ENCODE measurements around the gene SNX2. TPM values are rescaled to one million over a fixed set of nuclear protein-coding genes. Genes with fewer than 3 reads are reported as not detected.
"Not testable (repeated sequence)": the region's sequence is repeated elsewhere in the genome, so short reads cannot be mapped to it uniquely, and the experiment has no call there.

The SNX2 gene
- total RNA-seq, 1 experiment from 2014 or later: 47.7 TPM

DNA sequence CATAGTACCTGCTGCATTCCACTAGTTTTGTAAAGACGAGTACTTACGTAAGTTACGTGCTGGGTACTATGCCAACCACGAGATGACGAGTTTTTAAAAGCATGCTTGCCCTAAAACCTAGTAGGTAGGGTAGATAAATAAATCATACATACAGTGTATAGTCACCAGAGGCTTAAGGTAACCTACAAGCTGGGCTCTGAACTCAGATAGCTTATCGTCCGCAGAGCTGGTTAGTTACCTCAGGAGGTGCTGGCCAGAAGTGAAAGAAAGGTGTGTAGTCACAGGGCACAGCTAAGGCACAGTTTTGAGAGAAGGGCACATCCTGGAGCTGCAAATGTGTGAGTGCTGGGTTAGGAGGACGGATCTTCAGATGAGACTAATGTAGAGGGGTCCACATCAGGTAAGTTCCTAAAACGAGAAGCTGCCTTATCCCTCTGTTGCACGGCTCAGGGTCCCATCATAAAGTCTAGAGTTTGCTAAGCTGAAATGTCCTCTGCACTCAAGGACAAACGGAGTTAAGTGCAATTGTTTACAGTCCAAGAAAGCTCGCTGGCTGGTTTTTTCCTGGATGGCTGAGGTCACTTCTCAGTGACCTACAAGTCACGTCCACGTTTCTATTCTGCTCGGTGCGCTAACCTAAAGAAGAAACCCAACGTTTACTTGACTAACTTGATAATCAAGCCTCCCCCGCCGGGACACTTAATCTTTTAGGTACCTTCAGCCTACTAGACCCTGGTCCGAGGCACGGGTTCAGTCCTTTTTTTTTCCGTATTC lies 69.4 kb downstream of the SNX2 start:
- no peak for DNase-seq (ENCODE audit: low read depth)

DNA sequence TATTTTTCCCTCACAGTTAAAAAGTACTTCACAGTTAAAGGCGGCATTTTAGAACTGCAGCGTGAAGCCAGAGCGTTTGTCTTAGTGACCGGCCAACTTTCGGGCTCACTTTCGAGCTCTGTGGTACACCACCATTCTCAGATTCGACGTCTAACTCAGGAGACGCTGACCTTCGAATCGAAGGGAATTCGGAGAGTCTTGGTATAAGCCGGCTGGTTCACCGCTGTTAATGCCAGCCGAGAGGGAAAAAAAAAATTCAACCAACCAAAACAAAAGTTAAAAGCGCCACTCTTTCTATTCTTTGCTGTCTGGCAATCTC lies 70.0 kb downstream of the SNX2 start:
- no peak for DNase-seq (ENCODE audit: low read depth)

- DNase-seq (ENCODE audit: low read depth): peak; percentile 83
These were observed 70.6 kb downstream of the SNX2 start, which contains the start of gene SNX24 for GRCh38 chr5:122845229-122846050. Gene SNX24 (plus strand): TSS chr5:122845613. CDS start chr5:122845634, 21 bp downstream.

- peak; percentile 60 for DNase-seq (ENCODE audit: low read depth)
These were observed 71.2 kb downstream of the SNX2 start for GRCh38 chr5:122846051-122846550.

DNA sequence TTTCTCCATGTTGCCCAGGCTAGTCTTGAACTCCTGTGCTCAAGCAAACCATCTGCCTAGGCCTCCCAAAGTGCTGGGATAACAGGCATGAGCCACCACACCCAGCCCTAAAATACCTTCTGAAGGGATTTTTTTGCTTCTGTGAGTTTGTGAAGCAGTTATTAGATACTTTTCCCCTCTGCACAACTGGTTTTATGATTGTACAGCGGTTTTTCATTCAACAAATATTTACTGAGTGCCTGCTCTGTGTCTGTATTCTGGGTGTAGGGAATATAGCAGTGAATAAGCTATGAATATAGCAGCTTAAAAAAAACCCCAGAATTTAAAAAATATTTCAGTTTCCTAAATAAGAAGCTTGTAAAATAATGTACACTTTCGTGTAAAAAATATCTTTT lies 72.8 kb downstream of the SNX2 start:
- no peak for DNase-seq (ENCODE audit: low read depth)

GRCh38 chr5:122849771-122850170 lies 74.9 kb downstream of the SNX2 start:
- no peak for DNase-seq (ENCODE audit: low read depth)

GRCh38 chr5:122857538-122857937 lies 82.7 kb downstream of the SNX2 start:
- not testable (repeated sequence) for DNase-seq (ENCODE audit: low read depth)

GRCh38 chr5:122858451-122858850 lies 83.6 kb downstream of the SNX2 start:
- peak; percentile 24 for DNase-seq (ENCODE audit: low read depth)

GRCh38 chr5:122863240-122863639 lies 88.4 kb downstream of the SNX2 start:
- DNase-seq (ENCODE audit: low read depth): no peak

GRCh38 chr5:122863721-122864120 lies 88.8 kb downstream of the SNX2 start:
- DNase-seq (ENCODE audit: low read depth): no peak

GRCh38 chr5:122864400-122864799 lies 89.5 kb downstream of the SNX2 start:
- no peak for DNase-seq (ENCODE audit: low read depth)

GRCh38 chr5:122864842-122865241 lies 90.0 kb downstream of the SNX2 start:
- no peak for DNase-seq (ENCODE audit: low read depth)

- peak; percentile 51 for DNase-seq (ENCODE audit: low read depth)
These were observed 95.5 kb downstream of the SNX2 start for GRCh38 chr5:122870219-122870856.

- DNase-seq (ENCODE audit: low read depth): no peak
These were observed 96.8 kb downstream of the SNX2 start for GRCh38 chr5:122871661-122872060.

GRCh38 chr5:122874179-122874875 lies 99.4 kb downstream of the SNX2 start:
- no peak for DNase-seq (ENCODE audit: low read depth)

DNA sequence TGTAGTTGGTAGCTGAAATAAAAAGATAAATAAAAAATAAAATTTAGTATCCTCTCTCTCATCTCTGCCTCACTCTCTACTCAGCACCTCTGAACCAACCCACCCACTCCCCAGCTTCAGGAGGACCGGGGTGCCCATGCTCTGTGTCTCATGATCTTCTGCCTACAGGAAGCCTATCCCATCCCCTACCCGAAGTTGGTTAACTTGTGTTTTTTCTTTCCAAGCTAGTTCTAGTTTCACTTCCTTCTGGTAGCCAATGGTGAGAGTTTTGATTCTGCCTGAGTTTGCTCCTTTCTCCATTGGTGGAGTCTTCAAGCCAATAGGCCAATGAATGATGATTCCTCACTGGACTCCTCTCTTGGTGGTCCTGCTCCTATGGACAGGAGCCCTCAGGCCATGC lies 102.6 kb downstream of the SNX2 start:
- no peak for DNase-seq (ENCODE audit: low read depth)

DNA sequence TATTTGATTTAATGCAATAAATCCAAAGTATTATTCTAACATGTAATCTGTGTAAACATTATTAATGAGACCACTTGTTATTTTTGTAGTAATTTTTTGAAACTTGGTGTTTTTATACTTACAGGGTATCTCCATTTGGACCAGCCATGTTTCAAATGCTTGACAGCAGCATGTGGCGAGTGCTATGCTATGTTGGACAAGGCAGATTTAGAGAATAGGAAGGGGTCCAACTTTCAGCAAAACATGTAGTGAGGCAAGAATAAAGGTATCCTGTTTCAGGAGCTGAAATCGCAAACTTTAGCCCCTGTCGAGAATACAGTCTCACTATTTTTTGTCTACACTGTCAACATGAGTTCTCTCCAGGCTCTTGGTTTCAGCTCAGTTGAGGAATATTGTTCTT lies 104.2 kb downstream of the SNX2 start:
- DNase-seq (ENCODE audit: low read depth): no peak

Other genes starting within 250 kb of the SNX2 start
- 36.3 and 36.6 TPM in 2 replicates for gene SNX24, start 70.5 kb downstream of the SNX2 start, total RNA-seq (2014; rRNA removed; shearing (Covaris generic))

Data from Daoy (cell line).